Muscle layer of colon (tissue), 2 donors: ENCODE data around the gene RDH16.
"Not testable (repeated sequence)": the region's sequence is repeated elsewhere in the genome, so short reads cannot be mapped to it uniquely, and the experiment has no call there.

Experiments
- H3K27ac ChIP-seq: one replicate; pipeline ENCODE4 v1.7.0; 2013; ENCODE audit warnings: low read depth, mild to moderate bottlenecking, low read length, moderate library complexity
- H3K27me3 ChIP-seq, 2 donors: one replicate each; pipeline ENCODE4 v1.7.0; 2013; ENCODE audit warnings: low read length in 2 of 2, mild to moderate bottlenecking in 2 of 2; ENCODE audit not compliant: insufficient read depth in 2 of 2, control insufficient read depth in 1 of 2
- H3K36me3 ChIP-seq: one replicate; pipeline ENCODE4 v1.7.0; 2013; ENCODE audit warnings: mild to moderate bottlenecking, low read length; ENCODE audit not compliant: insufficient read depth
- H3K4me1 ChIP-seq: one replicate; pipeline ENCODE4 v1.7.0; 2013; ENCODE audit warnings: mild to moderate bottlenecking, low read length; ENCODE audit not compliant: insufficient read depth
- H3K4me3 ChIP-seq, 2 donors: one replicate each; pipeline ENCODE4 v1.7.0; 2013; ENCODE audit warnings: low read length in 2 of 2, low read depth in 1 of 2, mild to moderate bottlenecking in 1 of 2, moderate library complexity in 1 of 2
- H3K9ac ChIP-seq: one replicate; pipeline ENCODE4 v1.7.0; 2013; ENCODE audit warnings: low read length
- H3K9me3 ChIP-seq: one replicate; pipeline ENCODE4 v1.7.0; 2013; ENCODE audit warnings: mild to moderate bottlenecking, low read length
- donor health status: abdominal sarcoma.
- donor health status: Adenocarcinoma of cecum.

The RDH16 gene

GRCh38 chr12:56948457-56948777 is 9.0 kb downstream of the RDH16 start:
- H3K4me1 ChIP-seq = no peaks in the 10 kb centered on the region
- no peak overlapping the region for H3K27ac ChIP-seq

DNA sequence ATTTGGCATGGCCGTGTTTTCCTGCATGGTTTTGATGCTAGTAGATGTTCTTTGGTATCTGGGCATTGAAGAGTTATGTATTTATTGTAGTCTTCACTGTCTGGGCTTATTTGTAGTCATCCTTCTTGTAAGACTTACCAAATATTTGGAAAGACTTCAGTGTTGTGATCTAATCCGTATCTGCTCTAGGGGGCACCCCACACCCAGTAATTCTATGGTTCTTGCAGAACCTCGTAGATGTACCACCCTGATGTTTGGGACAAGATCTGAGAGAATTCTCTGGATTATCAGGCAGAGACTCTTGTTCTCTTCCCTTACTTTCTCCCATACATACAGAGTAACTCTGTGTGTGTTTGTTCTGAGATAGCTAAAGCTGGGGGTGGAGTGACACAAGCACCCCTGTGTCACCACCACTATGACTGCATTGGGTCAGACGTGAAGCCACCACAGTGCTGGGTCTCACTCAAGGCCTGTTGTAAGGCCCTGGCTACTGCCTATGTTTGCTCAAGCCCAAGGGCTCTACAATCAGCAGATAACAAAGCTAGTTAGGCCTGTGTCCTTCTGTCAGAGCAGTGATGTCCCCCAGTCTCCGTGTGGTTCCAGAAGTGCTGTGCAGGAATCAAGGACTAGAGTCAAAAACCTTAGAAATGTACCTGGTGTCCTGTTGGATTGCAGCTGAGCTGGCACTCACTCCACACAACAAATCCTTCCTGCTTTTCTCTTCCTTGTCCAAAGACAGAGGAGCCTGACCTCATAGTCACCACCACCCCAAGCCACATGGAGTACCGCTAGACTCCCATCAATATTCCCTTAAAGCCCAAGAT is 9.6 kb downstream of the RDH16 start:
- H3K9ac ChIP-seq = no peak overlapping the region
- no peaks in the 10 kb centered on the region for H3K4me1 ChIP-seq
- no peaks in the 10 kb centered on the region for H3K36me3 ChIP-seq
- H3K27me3 ChIP-seq = no peaks in the 10 kb centered on the region
- no peak overlapping the region for H3K4me3 ChIP-seq
- H3K27ac ChIP-seq = no peak overlapping the region
- no peaks in the 10 kb centered on the region for H3K9me3 ChIP-seq

More at GRCh38 chr12:56948457-56948777, 9.0 kb downstream of the RDH16 start:
- Histone ChIP-seq H3K4me3 (no peak overlapping the region), H3K9me3 (no peaks in the 10 kb centered on the region), H3K27me3 (no peaks in the 10 kb centered on the region), H3K9ac (no peak overlapping the region), H3K36me3 (no peaks in the 10 kb centered on the region)

DNA sequence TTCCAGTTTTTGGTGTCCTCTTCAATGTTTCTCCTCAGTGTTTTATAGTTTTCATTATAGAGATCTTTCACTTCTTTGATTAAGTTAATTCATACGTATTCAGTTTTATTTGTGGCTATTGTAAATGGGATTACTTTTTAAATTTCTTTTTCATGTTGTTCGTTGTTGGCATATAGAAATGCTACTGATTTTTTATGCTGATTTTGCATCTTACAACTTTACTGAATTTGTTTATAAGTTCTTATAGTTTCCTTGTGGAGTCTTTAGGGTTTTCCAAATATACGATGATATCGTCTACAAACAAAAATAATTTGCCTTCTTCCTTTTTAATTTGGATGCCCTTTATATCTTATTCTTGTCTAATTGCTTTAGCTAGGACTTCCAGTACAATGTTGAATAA is 13.5 kb downstream of the RDH16 start:
- Histone ChIP-seq H3K27me3 (no peaks in the 10 kb centered on the region), H3K9ac (no peak overlapping the region), H3K9me3 (no peaks in the 10 kb centered on the region), H3K36me3 (no peaks in the 10 kb centered on the region), H3K4me3 (no peak overlapping the region), H3K27ac (no peak overlapping the region), H3K4me1 (peaks cover 11% of the 10 kb centered on the region)

GRCh38 chr12:56943374-56943773 is 14.0 kb downstream of the RDH16 start:
- not testable (repeated sequence) for H3K9me3 ChIP-seq, H3K27ac ChIP-seq

DNA sequence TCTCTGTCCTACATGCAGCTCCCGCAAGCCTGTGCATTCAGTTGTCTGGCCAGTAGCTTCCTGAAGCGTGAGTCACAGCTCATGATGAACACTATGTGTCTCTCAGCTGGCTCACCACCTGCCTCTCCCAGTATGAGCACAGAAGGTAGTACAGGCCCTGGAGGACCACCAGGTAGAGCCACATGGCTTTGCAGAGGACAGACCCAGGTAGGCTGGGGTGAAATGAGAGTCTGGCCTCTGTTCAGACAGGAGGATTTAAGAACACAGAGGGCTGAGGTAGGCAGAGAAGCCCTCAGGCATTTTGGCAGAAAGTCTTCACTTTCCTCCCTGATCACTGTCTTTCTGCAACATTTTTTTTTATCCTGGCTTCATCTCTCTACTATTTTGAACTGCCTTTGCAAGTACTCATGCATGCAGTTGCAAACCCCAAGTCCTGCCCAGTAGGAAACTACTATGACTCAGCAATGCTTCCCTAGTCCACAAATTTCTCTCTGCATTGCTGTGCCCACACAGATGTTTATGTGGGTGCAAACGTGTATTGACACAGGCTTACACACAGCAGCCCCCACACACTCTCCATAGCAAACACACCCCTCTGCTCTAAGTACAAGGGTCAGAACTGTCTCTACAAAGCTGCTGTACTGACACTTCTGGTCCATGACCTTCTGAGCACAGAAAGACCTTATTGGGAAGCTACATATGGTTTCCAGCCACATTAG is 15.9 kb downstream of the RDH16 start:
- H3K4me1 ChIP-seq = peaks cover 11% of the 10 kb centered on the region
- no peaks in the 10 kb centered on the region for H3K9me3 ChIP-seq
- no peaks in the 10 kb centered on the region for H3K36me3 ChIP-seq
- no peaks in the 10 kb centered on the region for H3K27me3 ChIP-seq
- no peak overlapping the region for H3K27ac ChIP-seq
- no peak overlapping the region for H3K9ac ChIP-seq
- no peak overlapping the region for H3K4me3 ChIP-seq

More at GRCh38 chr12:56943374-56943773, 14.0 kb downstream of the RDH16 start:
- not testable (repeated sequence) for H3K36me3 ChIP-seq, H3K4me3 ChIP-seq, H3K27me3 ChIP-seq, H3K9ac ChIP-seq
- H3K4me1 ChIP-seq = peaks cover 11% of the 10 kb centered on the region

- H3K36me3 ChIP-seq, H3K9me3 ChIP-seq, H3K27ac ChIP-seq, H3K4me3 ChIP-seq, H3K9ac ChIP-seq, H3K27me3 ChIP-seq: not testable (repeated sequence)
- peaks cover 11% of the 10 kb centered on the region for H3K4me1 ChIP-seq
Observed at GRCh38 chr12:56940942-56941298, 16.5 kb downstream of the RDH16 start.

- no peak overlapping the region for H3K9ac ChIP-seq
- H3K4me3 ChIP-seq = no peak overlapping the region
- H3K27me3 ChIP-seq = no peaks in the 10 kb centered on the region
- H3K36me3 ChIP-seq = no peaks in the 10 kb centered on the region
- no peaks in the 10 kb centered on the region for H3K9me3 ChIP-seq
- H3K4me1 ChIP-seq = no peaks in the 10 kb centered on the region
- no peak overlapping the region for H3K27ac ChIP-seq
Observed at GRCh38 chr12:56935752-56936151, 21.7 kb downstream of the RDH16 start.

DNA sequence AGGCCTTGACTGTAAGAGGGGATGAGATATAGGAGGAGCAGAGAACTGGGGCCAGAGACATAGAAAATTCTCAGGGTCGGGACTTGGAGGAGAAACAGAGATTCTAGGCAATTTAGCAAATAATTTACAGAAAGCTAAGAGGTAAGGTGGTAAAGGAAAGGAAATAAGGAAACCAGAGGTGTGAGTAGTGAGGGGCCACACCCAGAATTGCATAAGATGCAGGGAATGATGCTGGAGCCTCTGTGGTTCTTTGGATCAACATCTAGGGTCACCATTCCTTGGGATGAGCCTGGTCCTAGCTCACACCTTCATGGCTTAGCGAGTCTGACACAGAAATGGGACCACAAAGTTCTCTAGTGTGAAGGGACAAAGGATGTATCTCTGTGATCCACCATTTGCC is 22.3 kb downstream of the RDH16 start:
- Histone ChIP-seq H3K27me3 (no peaks in the 10 kb centered on the region), H3K4me3 (no peak overlapping the region), H3K9ac (no peak overlapping the region), H3K4me1 (no peaks in the 10 kb centered on the region), H3K36me3 (no peaks in the 10 kb centered on the region), H3K27ac (no peak overlapping the region), H3K9me3 (no peaks in the 10 kb centered on the region)

DNA sequence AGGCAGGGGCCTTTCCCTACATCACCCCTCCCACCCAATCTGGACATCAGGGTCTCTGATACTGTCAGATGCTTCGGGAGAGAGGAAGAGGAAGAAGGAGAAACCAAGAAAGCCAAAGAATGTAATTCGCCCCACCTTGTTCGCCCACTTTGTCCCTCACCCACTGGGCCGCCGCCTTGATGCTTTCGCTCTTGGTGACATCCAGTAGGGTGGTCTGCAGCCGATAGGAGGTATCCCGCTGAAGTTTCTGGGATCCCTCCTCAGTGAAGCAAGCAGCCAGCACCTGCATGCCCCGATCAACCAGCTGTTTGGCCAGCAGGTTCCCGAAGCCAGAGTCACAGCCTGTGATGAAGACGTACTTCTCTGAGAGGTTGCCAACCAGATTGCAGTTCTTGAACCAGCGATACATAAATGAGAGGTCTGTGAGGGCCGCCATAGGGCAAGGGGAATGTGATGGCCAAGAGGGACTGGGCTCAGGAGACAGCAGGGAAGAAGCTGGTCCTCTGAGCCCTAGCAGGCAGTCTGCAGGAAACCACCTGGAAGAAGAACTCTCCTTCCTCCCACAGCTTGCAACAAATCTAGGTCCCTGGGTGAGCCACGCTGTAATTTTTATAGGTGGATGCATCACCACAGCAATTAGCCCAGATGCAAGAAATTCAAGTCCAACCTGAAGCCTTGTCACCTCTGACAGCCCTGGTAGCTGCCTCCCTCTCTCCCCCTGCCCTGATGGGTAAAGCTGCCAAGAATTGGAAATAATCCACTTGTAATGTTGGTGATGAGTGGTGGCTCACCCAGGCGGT is 23.4 kb downstream of the RDH16 start, which contains the start of gene SDR9C7:
TSS of gene SDR9C7 (minus strand) at position 583 of the 800 bp plus-strand sequence. CDS start at position 436, 147 bp downstream.
- no peak within 1 kb of the TSS for H3K27ac ChIP-seq
- no peak within 1 kb of the TSS for H3K4me3 ChIP-seq
- no peaks in the 10 kb centered on the region for H3K4me1 ChIP-seq
- no peaks in the 10 kb centered on the region for H3K9me3 ChIP-seq
- H3K27me3 ChIP-seq = no peaks in the 10 kb centered on the region
- H3K36me3 ChIP-seq = no peaks in the 10 kb centered on the region
- H3K9ac ChIP-seq = no peak within 1 kb of the TSS

DNA sequence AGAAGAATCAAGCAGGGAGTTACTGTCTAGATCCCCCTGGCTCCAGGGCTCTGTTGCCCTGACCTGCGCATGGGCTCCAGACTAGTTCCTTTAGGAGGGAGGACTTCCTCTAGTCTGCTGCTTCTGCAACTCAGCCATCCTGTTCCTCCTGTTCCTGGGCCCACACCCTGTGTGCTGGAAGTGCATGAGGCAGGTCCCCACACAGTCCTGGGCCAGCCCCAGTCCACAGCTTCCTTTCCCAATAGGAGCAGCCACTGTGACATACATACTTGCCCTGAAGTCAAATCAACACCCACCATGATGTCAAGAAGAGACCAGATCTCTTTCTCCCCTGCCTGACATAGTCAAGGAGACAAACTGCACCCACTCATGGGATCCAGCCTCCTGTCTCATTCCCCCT is 24.5 kb downstream of the RDH16 start:
- Histone ChIP-seq H3K9me3 (no peaks in the 10 kb centered on the region), H3K36me3 (no peaks in the 10 kb centered on the region), H3K9ac (no peak overlapping the region), H3K4me3 (no peak overlapping the region), H3K4me1 (no peaks in the 10 kb centered on the region), H3K27ac (no peak overlapping the region), H3K27me3 (no peaks in the 10 kb centered on the region)

GRCh38 chr12:56932146-56932545 is 25.3 kb downstream of the RDH16 start:
- no peaks in the 10 kb centered on the region for H3K9me3 ChIP-seq
- H3K4me1 ChIP-seq = no peaks in the 10 kb centered on the region
- H3K27me3 ChIP-seq = no peaks in the 10 kb centered on the region
- no peak overlapping the region for H3K4me3 ChIP-seq
- H3K27ac ChIP-seq = no peak overlapping the region
- no peaks in the 10 kb centered on the region for H3K36me3 ChIP-seq
- no peak overlapping the region for H3K9ac ChIP-seq
